A172 (cell line): ENCODE data around the gene DSE. TPM values are rescaled to one million over a fixed set of nuclear protein-coding genes. Genes with fewer than 3 reads are reported as not detected.

Experiments
- DNase-seq: peaks from one replicate; pipeline ENCODE4 v3.0.0-alpha.2; 2015; ENCODE audit warnings: low spot score
- total RNA-seq: library from RNA; depleted of rRNA; stranded (reverse); fragments of >200 nt; shearing (Covaris generic); gene quantifications from 2 replicates; pipeline ENCODE4 v1.2.3, GENCODE V29; 2014; rRNA removed

DSE gene
- total RNA-seq, 1 experiment from 2014 or later: 32.0 TPM

DNA sequence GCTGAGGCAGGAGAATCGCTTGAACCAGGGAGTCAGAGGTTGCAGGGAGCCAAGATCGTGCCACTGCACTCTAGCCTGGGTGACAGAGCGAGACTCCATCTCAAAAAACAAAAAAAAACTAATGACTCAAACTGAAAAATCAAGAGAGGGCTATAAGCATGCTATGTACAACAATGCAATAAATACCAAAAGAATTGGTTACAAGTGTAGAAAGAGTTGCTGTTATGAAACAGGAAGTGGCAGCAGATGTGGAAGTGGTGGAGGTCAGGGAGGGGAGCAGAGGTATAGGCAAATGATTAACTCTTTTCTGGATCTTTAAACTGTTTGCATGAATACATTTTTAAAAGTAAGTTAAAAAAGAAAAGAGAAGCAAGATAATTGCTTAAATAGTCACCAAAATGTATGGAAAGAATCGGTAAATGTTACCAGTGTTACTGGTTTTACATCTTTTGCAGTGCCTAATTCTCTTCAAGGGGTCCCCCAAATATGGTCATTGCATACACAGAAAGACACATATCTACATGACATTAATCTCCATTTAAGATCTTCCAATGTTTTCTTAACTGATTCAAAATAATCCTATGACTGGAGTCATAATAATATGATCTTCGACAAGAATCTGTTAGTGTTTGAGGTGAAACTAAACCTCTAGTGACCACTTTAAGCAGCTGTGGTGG lies 105.4 kb downstream of the DSE start:
- no peak for DNase-seq

DNA sequence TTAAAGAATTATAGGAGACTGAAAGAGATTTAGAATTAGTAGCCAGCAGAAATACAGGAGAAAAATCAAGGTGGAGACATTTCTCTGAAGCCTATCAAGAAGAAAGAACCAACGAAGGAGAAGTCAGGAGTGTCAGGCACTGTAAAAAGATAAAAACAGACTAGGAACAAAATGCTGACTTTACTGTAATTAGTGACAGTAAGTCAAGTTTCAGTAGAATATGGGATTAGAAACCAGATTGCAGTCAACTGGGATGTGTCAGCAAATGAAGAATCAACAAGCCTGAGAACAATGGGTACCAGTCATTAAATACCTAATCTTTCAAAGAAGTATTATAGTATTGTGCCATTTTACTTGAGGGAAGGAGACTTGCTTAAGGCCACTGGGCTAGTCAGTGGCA lies 112.0 kb downstream of the DSE start:
- no peak for DNase-seq

GRCh38 chr6:116483616-116484015 lies 112.9 kb downstream of the DSE start:
- no peak for DNase-seq

GRCh38 chr6:116485559-116486184 lies 114.9 kb downstream of the DSE start:
- DNase-seq: no peak

DNA sequence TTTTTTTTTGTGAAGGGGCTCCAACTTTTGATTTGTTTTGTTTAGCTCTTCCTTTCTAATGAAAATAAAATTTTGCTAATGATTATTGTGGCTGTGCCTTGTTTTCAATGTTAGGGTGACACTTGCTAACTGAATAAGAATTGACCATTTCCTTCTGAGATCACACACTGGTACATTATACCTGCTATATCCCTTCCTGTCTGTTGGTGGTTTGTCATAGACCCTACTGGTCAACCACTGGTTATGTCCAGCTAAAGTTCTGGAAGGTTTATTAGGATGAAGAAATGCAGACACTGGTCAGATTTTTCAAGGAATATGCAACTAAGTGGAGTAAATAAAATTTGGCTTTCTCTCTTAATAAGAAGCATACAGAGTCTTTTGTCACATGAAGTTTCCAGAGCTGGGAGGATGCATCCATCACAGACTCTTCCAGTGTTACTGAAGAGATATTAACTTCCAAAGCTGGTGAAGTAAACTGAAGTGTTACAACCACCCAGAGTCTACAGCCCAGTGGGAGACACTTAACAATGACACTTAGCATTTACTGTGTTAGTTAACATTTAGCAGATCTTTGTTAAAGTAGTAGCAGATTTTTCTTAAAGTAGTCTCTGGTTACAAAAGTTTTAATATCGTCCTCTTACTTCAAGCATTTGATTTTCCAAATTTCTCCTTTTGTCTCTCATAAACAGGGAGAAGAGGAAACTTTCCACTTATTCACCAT lies 121.0 kb downstream of the DSE start:
- no peak for DNase-seq

- DNase-seq: no peak
Measured at GRCh38 chr6:116492331-116493067, 121.8 kb downstream of the DSE start.

Other genes with a start within 250 kb of the DSE start
- not detected in 2 replicates for gene COL10A1, start 244.8 kb upstream of the DSE start, total RNA-seq
- gene TSPYL4, start 116.9 kb upstream of the DSE start, total RNA-seq: 22.0 and 23.0 TPM in 2 replicates
- 71.0 and 80.4 TPM in 2 replicates for gene TSPYL1, start 91.0 kb upstream of the DSE start, total RNA-seq
- gene CALHM6, start 90.4 kb downstream of the DSE start, total RNA-seq: not detected in 2 replicates
- gene CALHM5, start 140.7 kb downstream of the DSE start, total RNA-seq: 3.8 and 4.1 TPM in 2 replicates
- gene TRAPPC3L, start 174.7 kb downstream of the DSE start, total RNA-seq: not detected in 2 replicates
- gene CALHM4, start 182.8 kb downstream of the DSE start, total RNA-seq: not detected in 2 replicates
- 51.8 and 93.1 TPM in 2 replicates for gene RWDD1, start 200.6 kb downstream of the DSE start, total RNA-seq
- not detected in 2 replicates for gene RSPH4A, start 245.5 kb downstream of the DSE start, total RNA-seq